Kidney epithelial cell (primary cell): Measurements from ENCODE around the gene PET100. TPM values are rescaled to one million over a fixed set of nuclear protein-coding genes. Genes with fewer than 3 reads are reported as not detected.

Experiments
- DNase-seq: peaks from one replicate; pipeline ENCODE4 v3.0.0-alpha.2; 2010; ENCODE audit warnings: low read depth
- H3K27me3 ChIP-seq: 2 replicates; pipeline ENCODE4 v1.6.0; 2011; ENCODE audit warnings: low read length; ENCODE audit not compliant: control insufficient read depth, insufficient read depth
- H3K36me3 ChIP-seq: 2 replicates; pipeline ENCODE4 v1.5.1; 2011; ENCODE audit warnings: low read length; ENCODE audit not compliant: control insufficient read depth, insufficient read depth
- H3K4me3 ChIP-seq: 2 replicates; pipeline ENCODE4 v1.5.1; 2011; ENCODE audit warnings: low read depth, mild to moderate bottlenecking, control low read depth, low read length
- total RNA-seq: library from RNA; depleted of rRNA; stranded (reverse); fragments of >200 nt; gene quantifications from 2 replicates; pipeline ENCODE4 v1.2.3, GENCODE V29; 2015
- TF ChIP-seq, protein P1 (sequence below): IDR thresholded peaks from 2 replicates; pipeline ENCODE4 v1.5.1; 2011; ENCODE audit warnings: mild to moderate bottlenecking, moderate library complexity, low read length, control low read depth, inconsistent platforms; ENCODE audit not compliant: insufficient read depth, poor library complexity, severe bottlenecking

PET100 gene
- total RNA-seq, 1 donor from 2014 or later, result 30.2 TPM

DNA sequence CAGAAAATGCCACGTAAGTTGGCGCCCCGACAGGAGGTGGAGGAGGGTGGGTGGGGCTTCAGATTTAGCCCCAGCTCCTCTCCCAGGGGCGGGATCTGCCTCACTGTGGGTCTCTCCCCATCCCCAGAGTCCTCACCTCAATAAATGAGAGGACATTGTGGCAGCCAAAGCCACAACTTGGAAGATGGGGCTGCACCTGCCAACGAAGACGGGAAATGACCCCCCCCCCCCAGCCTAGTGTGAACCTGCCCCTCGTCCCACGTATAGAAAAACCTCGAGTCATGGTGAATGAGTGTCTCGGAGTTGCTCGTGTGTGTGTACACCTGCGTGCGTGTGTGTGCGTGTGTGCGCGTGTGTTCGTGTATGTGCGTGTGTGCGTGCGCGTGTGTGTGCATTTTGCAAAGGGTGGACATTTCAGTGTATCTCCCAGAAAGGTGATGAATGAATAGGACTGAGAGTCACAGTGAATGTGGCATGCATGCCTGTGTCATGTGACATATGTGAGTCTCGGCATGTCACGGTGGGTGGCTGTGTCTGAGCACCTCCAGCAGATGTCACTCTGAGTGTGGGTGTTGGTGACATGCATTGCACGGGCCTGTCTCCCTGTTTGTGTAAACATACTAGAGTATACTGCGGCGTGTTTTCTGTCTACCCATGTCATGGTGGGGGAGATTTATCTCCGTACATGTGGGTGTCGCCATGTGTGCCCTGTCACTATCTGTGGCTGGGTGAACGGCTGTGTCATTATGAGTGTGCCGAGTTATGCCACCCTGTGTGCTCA lies 49.6 kb downstream of the PET100 start:
- Histone ChIP-seq H3K36me3 (no peaks in the 10 kb centered on the region), H3K27me3 (peaks cover 17% of the 10 kb centered on the region), H3K4me3 (no peak overlapping the region)
- TF ChIP-seq, protein P1, sequence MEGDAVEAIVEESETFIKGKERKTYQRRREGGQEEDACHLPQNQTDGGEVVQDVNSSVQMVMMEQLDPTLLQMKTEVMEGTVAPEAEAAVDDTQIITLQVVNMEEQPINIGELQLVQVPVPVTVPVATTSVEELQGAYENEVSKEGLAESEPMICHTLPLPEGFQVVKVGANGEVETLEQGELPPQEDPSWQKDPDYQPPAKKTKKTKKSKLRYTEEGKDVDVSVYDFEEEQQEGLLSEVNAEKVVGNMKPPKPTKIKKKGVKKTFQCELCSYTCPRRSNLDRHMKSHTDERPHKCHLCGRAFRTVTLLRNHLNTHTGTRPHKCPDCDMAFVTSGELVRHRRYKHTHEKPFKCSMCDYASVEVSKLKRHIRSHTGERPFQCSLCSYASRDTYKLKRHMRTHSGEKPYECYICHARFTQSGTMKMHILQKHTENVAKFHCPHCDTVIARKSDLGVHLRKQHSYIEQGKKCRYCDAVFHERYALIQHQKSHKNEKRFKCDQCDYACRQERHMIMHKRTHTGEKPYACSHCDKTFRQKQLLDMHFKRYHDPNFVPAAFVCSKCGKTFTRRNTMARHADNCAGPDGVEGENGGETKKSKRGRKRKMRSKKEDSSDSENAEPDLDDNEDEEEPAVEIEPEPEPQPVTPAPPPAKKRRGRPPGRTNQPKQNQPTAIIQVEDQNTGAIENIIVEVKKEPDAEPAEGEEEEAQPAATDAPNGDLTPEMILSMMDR, result no peak
- no peak for DNase-seq

DNA sequence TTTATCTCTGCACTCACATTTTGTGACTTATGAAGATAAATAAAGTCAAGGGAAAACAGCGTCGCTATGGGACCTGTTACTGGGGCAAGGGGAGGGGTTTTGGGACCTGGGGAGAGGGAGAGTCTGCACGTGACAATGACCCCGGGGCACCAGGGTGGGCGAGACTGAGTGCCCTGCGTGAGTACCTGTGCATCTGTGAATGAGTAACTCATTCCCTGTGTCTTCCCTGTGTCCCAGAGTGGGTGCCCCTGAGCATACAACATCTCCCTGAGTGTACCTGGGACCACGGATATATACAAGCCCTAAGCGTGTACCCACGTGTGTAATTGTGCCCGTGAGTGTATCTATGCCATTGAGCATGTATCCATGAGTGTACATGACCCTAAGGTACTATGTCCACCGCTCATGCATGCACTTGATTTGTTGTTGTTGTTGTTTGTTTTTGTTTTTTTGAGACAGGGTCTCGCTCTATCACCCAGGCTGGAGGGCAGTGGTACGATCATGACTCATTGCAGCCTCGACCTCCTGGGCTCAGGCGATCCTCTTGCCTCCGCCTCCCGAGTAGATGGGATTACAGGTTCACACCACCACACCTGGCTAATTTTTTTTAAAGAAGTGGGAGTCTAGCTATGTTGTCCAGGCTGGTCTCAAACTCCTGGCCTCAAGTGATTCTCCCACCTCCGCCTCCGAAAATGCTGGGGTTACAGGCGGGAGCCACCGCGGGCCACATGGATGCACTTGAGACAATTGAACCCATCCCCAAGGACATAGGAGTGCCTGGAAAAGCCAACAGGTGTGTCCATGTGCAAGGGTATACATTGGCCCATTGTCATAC lies 50.4 kb downstream of the PET100 start:
- no peak for DNase-seq
- TF ChIP-seq, protein P1, result no peak

DNA sequence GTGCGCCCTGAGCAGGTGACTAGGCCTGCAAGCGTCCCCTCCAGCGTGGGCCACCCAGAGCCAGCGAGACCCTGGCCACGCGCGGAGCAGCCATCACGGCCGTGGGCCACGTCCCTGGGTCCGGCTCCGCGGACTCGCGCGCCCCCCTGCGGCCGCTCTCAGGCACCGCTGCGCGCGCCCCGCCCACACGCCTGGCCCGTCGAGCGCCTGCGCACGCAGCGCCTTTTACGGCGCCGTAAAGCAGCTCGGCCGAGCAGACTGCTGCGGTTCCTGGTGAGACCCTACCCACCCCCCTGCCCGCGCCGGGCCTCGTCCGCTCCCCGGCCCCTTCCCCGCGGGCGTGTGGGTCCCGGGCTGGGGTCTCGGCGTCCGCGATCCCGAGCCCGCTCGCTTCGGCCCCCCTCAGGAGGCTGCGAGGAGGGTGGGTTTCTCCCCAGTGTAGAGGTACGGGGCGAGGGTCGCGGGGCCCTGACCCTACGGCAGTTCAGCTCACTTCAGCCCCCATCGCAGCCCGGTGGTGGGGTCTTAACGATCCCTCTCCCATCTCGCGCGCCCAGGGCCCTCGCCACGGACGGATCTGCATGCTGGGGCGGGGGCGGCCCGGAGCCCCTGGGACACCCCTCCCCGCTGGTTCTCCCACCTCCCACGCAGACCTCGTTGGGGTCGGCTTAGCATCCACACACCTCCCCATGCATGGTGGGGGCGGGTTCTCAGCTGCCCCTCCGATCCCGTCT lies 51.2 kb downstream of the PET100 start, which contains the start of gene TRAPPC5:
Gene TRAPPC5, plus strand, starts transcription at position 228 of the 734 bp plus-strand sequence. CDS start 1,421 bp downstream, outside the sequence.
- TF ChIP-seq, protein P1, result peak; percentile 5
- peak; percentile 41 for DNase-seq
- no peaks in the 10 kb centered on the region for H3K36me3 ChIP-seq
- H3K4me3 ChIP-seq, result peak within 1 kb of the TSS; percentile 100
- peaks cover 15% of the 10 kb centered on the region for H3K27me3 ChIP-seq

More for the DNA sequence above, 50.4 kb downstream of the PET100 start:
- Histone ChIP-seq H3K27me3 (peaks cover 15% of the 10 kb centered on the region), H3K36me3 (no peaks in the 10 kb centered on the region), H3K4me3 (peak overlapping the region; percentile 15)

Other genes with a start within 250 kb of the PET100 start
- gene PEX11G, start 140.8 kb upstream of the PET100 start, total RNA-seq, result 5.5 and 8.9 TPM in 2 replicates
- gene ZNF358, start 113.7 kb upstream of the PET100 start, total RNA-seq, result 67.4 and 76.1 TPM in 2 replicates
- gene MCOLN1, start 107.2 kb upstream of the PET100 start, total RNA-seq, result 13.7 and 15.3 TPM in 2 replicates
- 134 and 163 TPM in 2 replicates for gene PNPLA6, start 94.1 kb upstream of the PET100 start, total RNA-seq
- 12.6 and 17.2 TPM in 2 replicates for gene CAMSAP3, start 33.9 kb upstream of the PET100 start, total RNA-seq
- 48.1 and 53.5 TPM in 2 replicates for gene XAB2, start 248 bp upstream of the PET100 start, total RNA-seq
- gene PCP2, start 3.9 kb downstream of the PET100 start, total RNA-seq, result 0.75 TPM in 1 of 2 replicates, not detected in the other
- 65.7 and 73.9 TPM in 2 replicates for gene STXBP2, start 7.3 kb downstream of the PET100 start, total RNA-seq
- 1.7 TPM in 1 of 2 replicates, not detected in the other for gene RETN, start 39.3 kb downstream of the PET100 start, total RNA-seq
- gene MCEMP1, start 47.3 kb downstream of the PET100 start, total RNA-seq, result not detected in 2 replicates
- 117 and 148 TPM in 2 replicates for gene TRAPPC5, start 51.0 kb downstream of the PET100 start, total RNA-seq
- not detected in 2 replicates for gene FCER2, start 72.3 kb downstream of the PET100 start, total RNA-seq
- not detected in 2 replicates for gene CLEC4G, start 102.3 kb downstream of the PET100 start, total RNA-seq
- 0.04 and 0.07 TPM in 2 replicates for gene CD209, start 117.7 kb downstream of the PET100 start, total RNA-seq
- 0.27 TPM in 1 of 2 replicates, not detected in the other for gene CLEC4M, start 133.4 kb downstream of the PET100 start, total RNA-seq
- gene EVI5L, start 200.4 kb downstream of the PET100 start, total RNA-seq, result 9.9 and 16.4 TPM in 2 replicates
- gene PRR36, start 244.6 kb downstream of the PET100 start, total RNA-seq, result 1.0 and 1.2 TPM in 2 replicates